ENCODE results near the gene SPECC1. TPM values are rescaled to one million over a fixed set of nuclear protein-coding genes. Genes with fewer than 3 reads are reported as not detected.

SPECC1 gene
- total RNA-seq, 1 experiment from 2014 or later = 43.5 TPM

- Histone ChIP-seq H2AFZ (ENCODE audit: low read depth, low read length, poor library complexity, severe bottlenecking) (no peak overlapping the region), H3K4me3 (replicated peaks in 1 of 2; ENCODE audit: low read depth in 1 of 2, low read length in 2 of 2) (no peak overlapping the region), H3K27me3 (ENCODE audit: insufficient read depth, low read length) (no peaks in the 10 kb centered on the region), H3K9ac (ENCODE audit: low read length) (no peak overlapping the region), H3K4me1 (ENCODE audit: control insufficient read depth in 1 of 2, insufficient read depth in 2 of 2, low read length in 2 of 2) (peaks cover 12 to 15% of the 10 kb centered on the region in 2 experiments), H3K27ac (ENCODE audit: low read depth, low read length) (no peak overlapping the region), H3K9me3 (ENCODE audit: control insufficient read depth in 1 of 2, insufficient read depth in 1 of 2, low read depth in 1 of 2, low read length in 2 of 2) (no peaks in the 10 kb centered on the region), H3K79me2 (ENCODE audit: insufficient read depth, low read length) (peaks cover 16% of the 10 kb centered on the region; the same call in 1 of the 2 replicates), H4K20me1 (ENCODE audit: insufficient read depth) (no peaks in the 10 kb centered on the region), H3K9me2 (ENCODE audit: insufficient read depth) (no peaks in the 10 kb centered on the region), H3K4me2 (ENCODE audit: low read length) (no peak overlapping the region), H3K36me3 (ENCODE audit: control insufficient read depth in 1 of 2, insufficient read depth in 2 of 2, low read length in 2 of 2) (no peaks in the 10 kb centered on the region)
- no peak for TF ChIP-seq JUND (IDR thresholded peaks at IDR 0.05)
- TF ChIP-seq RAD21 (IDR thresholded peaks at IDR 0.05; ENCODE audit: low read depth) = no peak
- no peak for TF ChIP-seq TCF7L2 (IDR thresholded peaks at IDR 0.05; ENCODE audit: borderline replicate concordance, extremely low read depth, insufficient read depth, insufficient read length)
- no peak for TF ChIP-seq SP1 (IDR thresholded peaks at IDR 0.05; ENCODE audit: low read depth)
- TF ChIP-seq SIN3A (IDR thresholded peaks at IDR 0.05; ENCODE audit: low read depth) = no peak
- no peak for TF ChIP-seq EZH2 (IDR thresholded peaks at IDR 0.05)
- TF ChIP-seq SRF (IDR thresholded peaks at IDR 0.05; ENCODE audit: low read depth) = no peak
- TF ChIP-seq CBX3 (IDR thresholded peaks at IDR 0.05; ENCODE audit: low read depth) = no peak
- TF ChIP-seq EGR1 (IDR thresholded peaks at IDR 0.05; ENCODE audit: low read depth) = no peak
- TF ChIP-seq ZBTB33 (IDR thresholded peaks at IDR 0.05; ENCODE audit: extremely low read depth, insufficient replicate concordance, low read length) = no peak
- no peak for TF ChIP-seq REST (IDR thresholded peaks at IDR 0.05; ENCODE audit: low read depth)
- no peak for TF ChIP-seq ELF1 (IDR thresholded peaks at IDR 0.05; ENCODE audit: borderline replicate concordance, low read depth)
- no peak for TF ChIP-seq POLR2A (IDR thresholded peaks at IDR 0.05; ENCODE audit: borderline replicate concordance, extremely low read depth, insufficient read depth, insufficient read length)
- no peak for TF ChIP-seq EZH2phosphoT487 (IDR thresholded peaks at IDR 0.05; ENCODE audit: borderline replicate concordance)
- no peak for TF ChIP-seq MAX (IDR thresholded peaks at IDR 0.05)
- no peak for TF ChIP-seq ZNF274 (IDR thresholded peaks at IDR 0.05; ENCODE audit: low read depth, low read length)
- ChIA-PET POLR2A (no interaction called here), RAD21 (ENCODE audit: low non-redundant PET in 1 of 2, low total read pairs in 2 of 2, uncharacterized antibody in 2 of 2, unreplicated experiment in 2 of 2) (no interaction called here), CTCF (no interaction called here)
- intact Hi-C loops (cut with micrococcal nuclease) = no loop called here
- BruUV-seq (replicated peaks) = no TSS peak
- no peak for DNase-seq (ENCODE audit: low read depth, low spot score)
- ATAC-seq = no peak
These were observed 149.4 kb downstream of the SPECC1 start for GRCh38 chr17:20158580-20158979.

Measured in HCT116 (cell line).